ENCODE measurements around the gene RASSF7.

Gene RASSF7

GRCh38 chr11:587546-587945, 26.8 kb downstream of the RASSF7 start:
- no peak for DNase-seq

- no peak for DNase-seq
These were observed 27.2 kb downstream of the RASSF7 start for GRCh38 chr11:587978-588380.

GRCh38 chr11:589798-590197, 29.0 kb downstream of the RASSF7 start:
- DNase-seq = no peak

- no peak for DNase-seq
These were observed 30.2 kb downstream of the RASSF7 start for GRCh38 chr11:590997-591396.

GRCh38 chr11:592501-592900, 31.7 kb downstream of the RASSF7 start:
- DNase-seq = no peak

- no peak for DNase-seq
These were observed 32.1 kb downstream of the RASSF7 start for GRCh38 chr11:592918-593317.

- no peak for DNase-seq
These were observed 32.6 kb downstream of the RASSF7 start for GRCh38 chr11:593347-593746.

GRCh38 chr11:595400-595799, 34.6 kb downstream of the RASSF7 start:
- DNase-seq = no peak

- DNase-seq = no peak
These were observed 35.6 kb downstream of the RASSF7 start for GRCh38 chr11:596374-596773.

GRCh38 chr11:597166-597725, 36.5 kb downstream of the RASSF7 start:
- no peak for DNase-seq

GRCh38 chr11:598005-598680, 37.4 kb downstream of the RASSF7 start:
- no peak for DNase-seq

- no peak for DNase-seq
These were observed 40.9 kb downstream of the RASSF7 start for GRCh38 chr11:601573-602245.

GRCh38 chr11:603154-603553, 42.4 kb downstream of the RASSF7 start:
- no peak for DNase-seq

GRCh38 chr11:605286-606129, 44.7 kb downstream of the RASSF7 start:
- no peak for DNase-seq

- DNase-seq = no peak
These were observed 45.5 kb downstream of the RASSF7 start for GRCh38 chr11:606245-606644.

GRCh38 chr11:607020-607780, 46.4 kb downstream of the RASSF7 start:
- DNase-seq = no peak

GRCh38 chr11:607971-608659, 47.3 kb downstream of the RASSF7 start:
- no peak for DNase-seq

GRCh38 chr11:608791-609251, 48.1 kb downstream of the RASSF7 start:
- no peak for DNase-seq

- DNase-seq = no peak
These were observed 48.6 kb downstream of the RASSF7 start for GRCh38 chr11:609341-609811.

GRCh38 chr11:610146-610801, 49.5 kb downstream of the RASSF7 start:
- DNase-seq = no peak
